GM12878 (cell line): ENCODE results near the gene KIDINS220. TPM values are rescaled to one million over a fixed set of nuclear protein-coding genes. Genes with fewer than 3 reads are reported as not detected.

Experiments
- ATAC-seq: fragments of 200-7000 bp; cut with Tn5 transposase; 3 replicates; pipeline ENCODE4 v1.9.1; 2020; ENCODE audit warnings: mild to moderate bottlenecking, moderate library complexity
- BruUV-seq: library from RNA; stranded (reverse); fragments of 400-500 nt; replicated peaks from 2 replicates; lab custom pipeline; 2021; lab: Mats Ljungman, UMichigan
- CTCF ChIA-PET: fragments of 300-600 bp; sonication (Branson Sonifier 250); formaldehyde crosslinking; extraction: SDS; loops from one replicate; lab custom pipeline; 2021; ENCODE audit warnings: inconsistent platforms; lab: Yijun Ruan, JAX
- POLR2A ChIA-PET: fragments of 350-600 bp; formaldehyde crosslinking; extraction: SDS; loops from one replicate; lab custom pipeline; 2021; ENCODE audit warnings: inconsistent platforms; lab: Charles Lee
- RAD21 ChIA-PET: fragments of 300-600 bp; sonication (Branson Sonifier 250); formaldehyde crosslinking; loops from one replicate; lab custom pipeline; 2023; ENCODE audit warnings: antibody characterized with exemption; ENCODE audit not compliant: unreplicated experiment; lab: Charles Lee
- SMC1A ChIA-PET: fragments of 300-600 bp; sonication (Branson Sonifier 250); formaldehyde crosslinking; loops from one replicate; lab custom pipeline; 2023; ENCODE audit not compliant: unreplicated experiment, uncharacterized antibody; lab: Charles Lee
- DNase-seq: peaks from one replicate; pipeline ENCODE4 v3.0.0-alpha.2; 2011; ENCODE audit warnings: low read depth, low spot score
- FAIRE-seq: peaks from 3 replicates; lab custom pipeline; 2011; peaks lifted over from hg19 to GRCh38; lab: Jason Lieb, UNC
- H2AFZ ChIP-seq: 2 replicates; pipeline ENCODE4 v1.6.0; 2011; ENCODE audit warnings: low read depth, low read length, control low read depth; ENCODE audit not compliant: control insufficient read depth
- H3K27ac ChIP-seq: 2 replicates; pipeline ENCODE4 v1.5.1; 2011; ENCODE audit warnings: control low read depth; ENCODE audit not compliant: control insufficient read depth, insufficient read depth
- H3K27me3 ChIP-seq, 2 experiments: replicated peaks in 1 of 2; 2 replicates each; pipeline versions ENCODE4 v1.6.0 to v1.6.1; 2011; ENCODE audit warnings: low read length in 1 of 2; ENCODE audit not compliant: control insufficient read depth in 2 of 2, insufficient read depth in 2 of 2
- H3K36me3 ChIP-seq, 2 experiments: 2 replicates each; pipeline ENCODE4 v1.5.1; 2011; ENCODE audit warnings: low read length in 1 of 2; ENCODE audit not compliant: control insufficient read depth in 2 of 2, insufficient read depth in 2 of 2
- H3K4me1 ChIP-seq: 2 replicates; pipeline ENCODE4 v1.6.1; 2011; ENCODE audit warnings: mild to moderate bottlenecking, low read length, moderate library complexity, mixed read lengths; ENCODE audit not compliant: control insufficient read depth, insufficient read depth
- H3K4me2 ChIP-seq: 2 replicates; pipeline ENCODE4 v1.6.0; 2011; ENCODE audit warnings: control low read depth; ENCODE audit not compliant: control insufficient read depth, insufficient read depth
- H3K4me3 ChIP-seq: fragments of 200-600 bp; sonication (generic); 2 replicates; pipeline ENCODE4 v1.5.1; 2016
- H3K79me2 ChIP-seq: 2 replicates; pipeline ENCODE4 v1.6.0; 2011; ENCODE audit warnings: low read length; ENCODE audit not compliant: control insufficient read depth, insufficient read depth
- H3K9ac ChIP-seq: 2 replicates; pipeline ENCODE4 v1.8.0; 2011; ENCODE audit warnings: low read length, control low read depth, mixed read lengths; ENCODE audit not compliant: control insufficient read depth, insufficient read depth
- H3K9me3 ChIP-seq: replicated peaks from 3 replicates; pipeline ENCODE4 v1.5.1; 2011; ENCODE audit warnings: mild to moderate bottlenecking, low read length; ENCODE audit not compliant: control insufficient read depth, insufficient read depth
- H4K20me1 ChIP-seq: 2 replicates; pipeline ENCODE4 v1.6.0; 2011; ENCODE audit not compliant: control insufficient read depth, insufficient read depth
- HDAC6 ChIP-seq: fragments of 200-600 bp; sonication (generic); IDR thresholded peaks from one replicate; pipeline ENCODE4 v1.8.0; 2017; ENCODE audit warnings: antibody characterized with exemption; ENCODE audit not compliant: unreplicated experiment
- REST ChIP-seq: IDR thresholded peaks from 2 replicates; pipeline ENCODE4 v1.6.1; 2012; ENCODE audit warnings: mild to moderate bottlenecking, low read depth, low read length
- RFX5 ChIP-seq: IDR thresholded peaks from 2 replicates; pipeline ENCODE4 v1.6.1; 2011; ENCODE audit warnings: low read depth, low read length, improper control_type of control experiment
- ZNF217 ChIP-seq: fragments of 450-650 bp; IDR thresholded peaks from 2 replicates; pipeline ENCODE4 v1.6.1; 2017; ENCODE audit warnings: antibody characterized with exemption, mild to moderate bottlenecking
- ZNF384 ChIP-seq: IDR thresholded peaks from 2 replicates; pipeline ENCODE4 v1.6.1; 2012; ENCODE audit warnings: low read depth, mild to moderate bottlenecking, low read length, improper control_type of control experiment, borderline replicate concordance
- WGBS: methylation state at CpG from one replicate; pipeline ENCODE4 v1.1.6; 2016; ENCODE audit warnings: low lambda C conversion rate; ENCODE audit not compliant: insufficient replicate concordance, insufficient coverage; ENCODE audit errors: missing lambda C conversion rate; 5-methylcytosine and 5-hydroxymethylcytosine counted together
- in situ Hi-C: fragments of 300-500 bp; cut with MboI; formaldehyde crosslinking; loops from 9 replicates; pipeline ENCODE4 v1.14.3; 2018; ENCODE audit warnings: mixed read lengths
- intact Hi-C: fragments of 100-400 bp; cut with micrococcal nuclease; formaldehyde crosslinking; loops from one replicate; pipeline ENCODE4 v1.14.2; 2022; ENCODE audit not compliant: unreplicated experiment
- polyA plus RNA-seq, 11 experiments: library from polyadenylated mRNA; depleted of rRNA in 4 of 11; unstranded in 6 of 11; stranded (reverse) in 5 of 11; fragments of >200 nt; fragmentation: Nextera tagmentation in 4 of 11; fragmentation: Illumina TruSeq in 1 of 11; extraction: Ambion mirVana in 4 of 11; extraction: Trizol in 1 of 11; gene quantifications; 1 replicate in 1 of 11; 2 replicates in 10 of 11; pipeline versions ENCODE4 v1.2.1 to v1.2.3, GENCODE V29; 2011 to 2016; ENCODE audit warnings: inconsistent platforms in 2 of 11, missing spikeins in 2 of 11, low read depth in 1 of 11
- total RNA-seq, 4 experiments: library from RNA; depleted of rRNA in 3 of 4; stranded (reverse); fragments of >200 nt in 3 of 4; fragmentation: Illumina TruSeq in 1 of 4; extraction: Trizol in 1 of 4; gene quantifications; 2 replicates each; pipeline versions ENCODE4 v1.2.1 to v1.2.3, GENCODE V29; 2013 to 2021

Gene KIDINS220
- total and polyA plus RNA-seq, 10 of the 15 experiments (the other 5 are each of a cell fraction or from before 2014, with no cell fraction given): 6.0 to 31.2 (median 16.0) TPM

GRCh38 chr2:8694737-8695136, 142.7 kb downstream of the KIDINS220 start:
- no peak for FAIRE-seq
- no peaks in the 10 kb centered on the region for H3K36me3 ChIP-seq
- ChIA-PET SMC1A (no interaction called here), CTCF (interaction anchor here (1.1 kb wide), 1 partner anchor 45 kb away, joined by 3 read pairs; no protein-coding TSS in a partner anchor)
- no peak for TF ChIP-seq REST
- no peak for TF ChIP-seq HDAC6
- no peak for TF ChIP-seq RFX5
- TF ChIP-seq ZNF217: no peak
- no peak for TF ChIP-seq ZNF384
- TF ChIP-seq, all 136 proteins: peak for 0
- in situ Hi-C loops: no loop called here
- 70% methylated on average over 8 of the region's 8 CpGs for WGBS
- DNase-seq: no peak
- H3K9ac ChIP-seq: no peak overlapping the region
- H3K4me2 ChIP-seq: no peak overlapping the region
- no TSS peak for BruUV-seq
- H3K27ac ChIP-seq: no peak overlapping the region
- H2AFZ ChIP-seq: no peak overlapping the region
- intact Hi-C loops: no loop called here
- no peaks in the 10 kb centered on the region for H3K27me3 ChIP-seq
- POLR2A ChIA-PET: no interaction called here
- H3K79me2 ChIP-seq: no peaks in the 10 kb centered on the region
- RAD21 ChIA-PET: no interaction called here
- ATAC-seq: no peak
- no peaks in the 10 kb centered on the region for H3K9me3 ChIP-seq
- H3K4me3 ChIP-seq: no peak overlapping the region
- no peaks in the 10 kb centered on the region for H4K20me1 ChIP-seq
- no peaks in the 10 kb centered on the region; the same call in 1 of the 2 replicates for H3K4me1 ChIP-seq
